ENCODE data around the gene OR8G5.

OR8G5 gene

DNA sequence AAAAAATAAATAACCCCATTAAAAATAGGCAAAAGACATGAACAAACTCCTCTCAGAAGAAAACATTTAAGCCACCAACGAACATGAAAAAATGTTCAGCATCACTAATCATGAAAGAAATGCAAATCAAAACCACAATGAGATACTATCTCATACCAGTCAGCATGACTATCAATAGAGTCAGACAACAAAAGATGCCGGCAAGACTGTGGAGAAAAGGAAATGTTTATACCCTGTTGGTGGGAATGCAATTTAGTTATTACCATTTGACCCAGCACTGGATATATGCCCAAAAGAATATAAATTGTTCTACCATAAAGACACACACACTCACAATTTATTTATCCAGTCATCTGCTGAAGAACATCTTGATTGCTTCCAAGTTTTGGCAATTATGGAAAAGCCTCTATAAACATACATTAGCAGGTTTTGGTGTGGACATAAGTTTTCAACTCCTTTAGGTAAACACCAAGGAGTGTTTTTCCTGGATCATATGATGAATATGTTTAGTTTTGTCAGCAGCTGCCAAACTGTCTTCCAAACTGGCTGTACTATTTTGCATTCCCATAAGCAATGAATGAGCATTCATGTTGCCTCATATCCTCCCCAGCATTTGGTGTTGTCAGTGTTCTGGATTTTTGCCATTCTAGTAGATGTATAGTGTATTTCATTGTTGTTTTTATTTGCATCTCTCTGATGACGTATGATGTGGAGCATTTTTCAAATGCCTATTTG lies 29.6 kb downstream of the OR8G5 start:
- DNase-seq (ENCODE audit: low read depth in 2 of 3, low spot score in 1 of 3) = no peak

DNA sequence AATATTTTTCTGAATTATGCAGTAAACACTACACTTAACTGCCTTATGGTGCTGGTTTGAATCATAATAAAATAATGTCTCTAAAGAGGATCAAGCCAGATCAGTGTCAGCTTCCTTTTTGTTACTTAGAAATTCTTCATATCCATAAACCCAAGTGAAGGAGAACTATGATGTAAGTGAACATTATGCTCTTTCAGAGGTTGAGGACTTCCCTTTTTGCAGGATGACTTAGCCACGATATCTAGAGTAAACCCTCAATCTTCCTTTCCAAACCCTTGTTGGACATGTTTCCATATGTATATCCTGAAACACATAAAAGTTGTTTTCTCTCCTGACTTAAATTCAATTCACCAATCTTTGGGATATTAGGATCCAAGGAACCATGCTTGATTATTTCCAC lies 38.5 kb downstream of the OR8G5 start:
- DNase-seq (ENCODE audit: low read depth in 2 of 3, low spot score in 1 of 3) = no peak

DNA sequence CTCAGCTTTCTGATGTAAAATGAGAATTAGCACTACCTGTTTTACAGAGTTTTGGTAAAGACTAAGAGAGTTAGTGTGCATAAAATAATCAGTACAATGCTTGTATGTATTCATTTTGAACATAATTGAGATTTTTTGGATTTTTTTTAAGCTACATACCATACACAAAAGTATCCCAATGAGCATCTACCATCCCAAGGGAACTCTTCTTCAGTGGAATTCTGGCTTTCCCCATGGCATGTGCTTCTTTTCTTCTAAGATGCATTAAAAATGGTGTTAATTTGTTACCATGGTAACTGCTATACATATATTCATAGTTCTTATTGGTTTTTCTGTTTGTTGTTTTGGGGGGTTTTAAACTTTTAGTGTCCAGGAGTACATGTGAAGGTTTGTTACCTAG lies 39.8 kb downstream of the OR8G5 start:
- DNase-seq (ENCODE audit: low read depth in 2 of 3, low spot score in 1 of 3) = no peak

DNA sequence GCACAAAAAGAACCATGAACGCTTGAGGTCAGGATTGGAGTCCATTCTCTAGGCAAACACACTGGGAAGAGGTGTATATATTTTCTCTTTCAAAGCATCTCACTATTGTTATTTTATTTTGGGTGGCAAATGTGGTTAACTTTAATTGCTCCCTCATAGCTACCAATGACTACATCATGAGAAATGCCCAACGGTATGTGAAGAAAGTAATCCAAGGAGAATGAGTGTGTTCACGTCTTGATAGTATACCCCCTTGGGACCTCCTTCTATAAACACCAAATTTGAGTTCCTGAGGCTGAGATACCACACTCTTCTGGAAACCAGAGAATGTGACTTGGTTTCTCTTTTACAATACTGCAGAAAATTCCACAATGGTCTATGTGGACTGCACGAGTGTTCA lies 41.7 kb downstream of the OR8G5 start:
- no peak for DNase-seq (ENCODE audit: low read depth in 2 of 3, low spot score in 1 of 3)

DNA sequence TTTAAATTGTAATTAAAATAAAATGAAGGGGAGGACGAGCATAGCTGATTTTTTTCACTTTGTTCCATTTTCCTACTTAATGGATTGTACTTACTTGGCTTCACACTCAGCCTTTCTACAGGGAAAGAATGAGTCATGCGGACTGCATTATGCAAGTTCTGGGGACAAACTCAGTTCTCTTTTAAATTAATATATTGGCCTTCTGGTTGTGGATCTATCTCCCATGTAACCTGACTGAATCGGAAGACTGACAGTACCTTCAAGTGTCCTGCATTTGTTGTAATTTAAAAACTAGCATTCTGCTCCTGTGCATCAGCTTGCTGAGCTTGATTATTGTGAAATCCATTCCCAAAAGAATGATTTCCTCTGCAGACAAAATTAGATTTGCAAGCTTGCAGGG lies 45.4 kb downstream of the OR8G5 start:
- DNase-seq (ENCODE audit: low read depth in 2 of 3, low spot score in 1 of 3) = no peak

DNA sequence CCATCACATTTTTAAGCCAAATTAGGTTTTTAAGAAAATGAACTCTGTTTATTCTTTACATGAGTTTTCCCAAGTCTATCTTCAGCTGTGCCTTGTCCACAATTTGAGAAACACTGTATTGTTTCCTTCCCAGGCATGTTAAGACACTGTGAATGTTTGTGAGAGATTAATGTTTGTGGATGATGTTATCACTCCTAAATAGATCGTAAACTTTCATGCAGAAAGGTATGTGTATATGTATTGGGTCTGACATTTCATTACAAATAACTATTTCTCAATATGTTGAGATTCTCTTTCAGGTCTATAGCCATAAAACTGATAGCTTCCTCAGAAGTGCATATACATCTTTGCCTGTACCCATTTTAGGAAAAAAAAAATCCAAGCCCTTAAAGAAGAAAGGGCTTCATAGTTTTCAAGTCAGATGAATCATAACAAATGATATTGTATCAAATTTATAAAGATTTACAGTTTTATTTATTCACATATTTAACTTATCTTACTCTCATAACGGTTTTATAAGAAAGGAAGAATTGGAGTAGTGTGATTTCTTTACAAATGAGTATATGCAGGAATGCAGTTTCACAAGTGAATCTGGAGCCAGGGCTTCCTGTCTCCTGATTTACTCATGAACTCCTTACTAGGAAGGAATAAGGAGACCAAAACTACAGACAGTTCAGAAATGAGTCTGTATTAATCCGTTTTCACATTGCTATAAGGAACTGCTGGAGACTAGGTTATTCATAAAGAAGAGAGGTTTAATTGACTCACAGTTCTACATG lies 46.4 kb downstream of the OR8G5 start:
- no peak for DNase-seq (ENCODE audit: low read depth in 2 of 3, low spot score in 1 of 3)

DNA sequence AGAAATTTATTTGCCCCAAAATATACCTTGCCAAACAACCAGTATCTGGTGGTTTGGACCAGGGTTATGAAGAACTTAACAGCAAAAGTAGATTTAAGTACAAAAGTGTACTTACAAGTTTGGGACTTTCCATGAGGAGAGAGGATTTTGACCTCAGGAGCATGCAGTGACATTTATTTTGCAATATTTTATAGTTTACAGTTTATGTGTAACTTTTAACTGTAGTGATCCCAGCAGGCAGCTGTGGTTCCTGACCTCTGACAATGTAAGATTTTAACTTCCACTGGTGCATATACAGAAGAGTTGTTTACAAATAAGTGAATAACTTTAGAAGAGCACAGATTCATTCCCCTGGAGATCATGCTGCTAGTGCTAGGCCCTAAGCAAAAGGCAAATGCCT lies 50.9 kb downstream of the OR8G5 start:
- DNase-seq (ENCODE audit: low read depth in 2 of 3, low spot score in 1 of 3) = no peak

DNA sequence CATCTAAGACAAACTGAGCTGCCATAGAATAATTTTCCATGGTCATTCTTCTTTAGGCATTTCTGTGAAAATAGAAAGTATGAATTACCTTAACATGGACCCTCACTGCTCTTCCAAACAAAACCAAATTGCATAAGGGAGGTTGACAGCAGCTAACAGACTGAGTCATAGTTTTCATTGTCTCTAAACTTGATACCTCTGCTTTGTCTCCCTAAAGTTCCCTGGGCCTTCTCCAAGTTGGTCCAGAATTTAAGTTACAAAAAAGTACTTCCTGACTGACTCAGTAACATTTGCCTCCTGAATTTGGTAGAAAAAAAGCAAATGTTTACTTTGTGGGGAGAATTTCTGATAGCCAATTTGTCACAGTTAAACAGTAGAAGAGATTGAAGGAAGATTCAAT lies 54.5 kb downstream of the OR8G5 start:
- DNase-seq (ENCODE audit: low read depth in 2 of 3, low spot score in 1 of 3) = no peak

DNA sequence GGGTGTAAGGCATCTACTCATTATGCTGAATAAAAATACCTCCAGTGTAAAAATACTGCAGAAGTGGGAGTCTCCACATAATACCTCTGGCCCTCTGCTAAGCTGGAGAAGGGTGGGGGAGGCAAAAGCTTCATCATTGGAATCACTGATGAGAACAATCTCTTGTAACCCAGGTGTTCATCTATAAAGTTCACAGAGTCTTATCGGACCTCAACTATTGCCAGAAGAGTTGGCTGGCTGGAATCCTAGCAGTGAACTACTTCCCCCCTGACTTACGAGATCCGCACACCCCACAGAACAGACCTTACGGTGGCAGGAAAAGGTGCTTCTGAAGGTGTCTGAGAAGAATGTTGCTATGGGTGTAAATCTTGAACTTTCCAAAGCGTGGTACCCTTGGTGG lies 55.1 kb downstream of the OR8G5 start:
- no peak for DNase-seq (ENCODE audit: low read depth in 2 of 3, low spot score in 1 of 3)

DNA sequence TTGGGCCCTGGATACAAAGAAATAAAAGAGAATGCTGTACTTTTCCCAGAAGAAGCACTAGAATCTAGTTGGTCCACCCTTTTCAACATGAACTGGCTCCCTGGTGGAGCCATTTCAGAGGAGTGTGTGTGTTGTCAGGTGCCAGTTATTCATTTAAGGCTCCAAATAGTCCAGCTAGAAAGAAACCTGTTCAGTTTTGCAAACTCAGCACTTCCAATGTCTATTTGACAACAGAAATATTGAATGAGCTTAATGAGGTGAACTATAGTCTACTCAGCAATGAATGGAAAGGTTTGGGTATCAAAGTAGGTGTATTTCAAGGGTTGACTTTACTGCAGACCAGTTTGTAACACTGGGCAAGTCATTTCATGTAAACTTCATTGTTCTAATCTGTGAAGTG lies 55.5 kb downstream of the OR8G5 start:
- DNase-seq (ENCODE audit: low read depth in 2 of 3, low spot score in 1 of 3) = no peak

DNA sequence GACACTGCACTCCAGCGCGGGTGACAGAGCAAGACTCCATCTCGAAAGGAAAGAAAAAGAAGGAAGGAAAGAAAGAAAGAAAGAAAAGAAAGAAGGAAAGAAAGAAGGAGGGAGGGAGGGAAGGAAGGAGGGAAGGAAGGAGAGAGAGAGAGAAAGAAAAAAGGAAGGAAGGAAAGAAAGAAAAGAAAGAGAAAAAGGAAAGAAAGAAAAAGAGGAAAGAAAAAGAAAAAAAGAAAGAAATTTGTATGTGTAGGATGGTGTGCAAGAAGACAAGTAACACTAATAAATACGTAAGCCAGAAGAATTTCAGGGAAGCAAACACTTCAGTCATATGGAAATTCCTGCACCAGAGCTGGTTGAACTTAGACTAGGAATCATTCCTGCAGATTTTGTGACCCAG lies 57.0 kb downstream of the OR8G5 start:
- no peak for DNase-seq (ENCODE audit: low read depth in 2 of 3, low spot score in 1 of 3)

DNA sequence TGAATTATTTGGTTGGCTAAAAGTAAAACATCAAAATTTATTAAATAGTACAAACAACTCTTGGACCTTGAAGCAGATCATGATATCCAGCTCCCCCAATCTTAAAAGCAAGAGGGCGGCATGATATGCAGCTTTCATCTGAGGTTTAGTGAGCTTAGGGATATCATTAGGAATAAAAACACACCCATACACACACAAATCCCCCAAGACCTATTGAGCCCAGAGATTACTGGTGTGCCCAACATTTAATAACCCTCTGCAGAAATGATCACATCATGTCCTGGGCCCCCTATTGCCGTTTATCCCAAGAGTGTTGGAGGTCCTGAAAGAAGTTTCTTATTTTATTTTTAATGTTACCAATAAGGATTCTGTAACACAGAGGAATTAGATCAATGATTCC lies 57.7 kb downstream of the OR8G5 start, which contains the start of gene OR8D1:
TSS of gene OR8D1 (minus strand) at position 101 of the 400 bp plus-strand sequence. CDS start 3,183 bp downstream, outside the sequence.
- DNase-seq (ENCODE audit: low read depth in 2 of 3, low spot score in 1 of 3) = no peak

DNA sequence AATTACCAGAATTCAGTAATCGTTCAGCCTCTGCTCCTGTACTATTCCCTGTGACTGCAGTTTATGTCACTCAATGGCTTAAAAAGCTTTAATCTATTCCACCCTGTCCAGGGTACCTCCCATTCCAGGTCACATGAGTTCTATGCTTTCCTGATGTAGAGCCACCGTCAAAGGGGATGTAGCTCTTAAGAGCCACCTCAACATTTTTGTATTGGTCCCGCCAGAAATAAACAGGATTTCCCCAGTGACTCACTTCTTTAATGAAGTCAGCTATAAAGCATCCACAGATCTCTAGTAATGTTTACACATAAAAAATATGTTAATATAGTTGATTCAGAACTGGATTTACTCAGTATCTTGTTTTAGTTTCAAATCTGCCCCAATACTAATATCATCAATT lies 58.9 kb downstream of the OR8G5 start:
- no peak for DNase-seq (ENCODE audit: low read depth in 2 of 3, low spot score in 1 of 3)
